Measurements from ENCODE around the gene ADAMTS19.

- TF ChIP-seq REST (IDR thresholded peaks at IDR 0.05; ENCODE audit: insufficient read depth in 1 of 2, low read depth in 2 of 2, low read length in 2 of 2) (no peak), POLR2AphosphoS5 (IDR thresholded peaks at IDR 0.05; ENCODE audit: low read depth, low read length) (no peak), SIN3A (IDR thresholded peaks at IDR 0.05; ENCODE audit: borderline replicate concordance, insufficient read depth, low read length) (no peak)
These were observed 94.2 kb downstream of the ADAMTS19 start for GRCh38 chr5:129554134-129554904.
